Measurements from ENCODE around the gene ABHD15.
A peak's percentile ranks its signal among the peaks of the same experiment; 100 is the strongest.

The ABHD15 gene

GRCh38 chr17:29582254-29582765, 15.5 kb upstream of the ABHD15 start:
- DNase-seq = no peak

- DNase-seq = no peak
These were observed 14.9 kb upstream of the ABHD15 start for GRCh38 chr17:29581583-29582253.

- peak; percentile 83 for DNase-seq
These were observed 13.3 kb upstream of the ABHD15 start for GRCh38 chr17:29579866-29580771.

- no peak for DNase-seq
These were observed 12.0 kb upstream of the ABHD15 start for GRCh38 chr17:29578626-29579485.

- DNase-seq = no peak
These were observed 10.8 kb upstream of the ABHD15 start for GRCh38 chr17:29577385-29578211.

GRCh38 chr17:29577001-29577370, 10.1 kb upstream of the ABHD15 start:
- DNase-seq = no peak

- no peak for DNase-seq
These were observed 9.6 kb upstream of the ABHD15 start for GRCh38 chr17:29576214-29577000.

GRCh38 chr17:29575511-29576213, 8.8 kb upstream of the ABHD15 start:
- DNase-seq = no peak

GRCh38 chr17:29574732-29575510, 8.1 kb upstream of the ABHD15 start:
- DNase-seq = no peak

- DNase-seq = no peak
These were observed 7.3 kb upstream of the ABHD15 start for GRCh38 chr17:29573871-29574731.

- no peak for DNase-seq
These were observed 6.7 kb upstream of the ABHD15 start for GRCh38 chr17:29573558-29573869.

- peak; percentile 82 for DNase-seq
These were observed 6.1 kb upstream of the ABHD15 start for GRCh38 chr17:29572691-29573557.

- peak; percentile 43 for DNase-seq
These were observed 5.2 kb upstream of the ABHD15 start for GRCh38 chr17:29571883-29572681.

GRCh38 chr17:29571486-29571882, 4.6 kb upstream of the ABHD15 start:
- DNase-seq = no peak

GRCh38 chr17:29570521-29570920, 3.7 kb upstream of the ABHD15 start:
- DNase-seq = no peak

GRCh38 chr17:29569245-29569950, 2.6 kb upstream of the ABHD15 start:
- no peak for DNase-seq
